Hippocampal formation (tissue), 2 donors: ENCODE measurements around the gene ACOXL.
A peak's percentile ranks its signal among the peaks of the same experiment; 100 is the strongest.

Experiments
- DNase-seq, 2 donors: peaks; one replicate each; lab custom pipeline; 2025; lab: John Stamatoyannopoulos, UW

Gene ACOXL

DNA sequence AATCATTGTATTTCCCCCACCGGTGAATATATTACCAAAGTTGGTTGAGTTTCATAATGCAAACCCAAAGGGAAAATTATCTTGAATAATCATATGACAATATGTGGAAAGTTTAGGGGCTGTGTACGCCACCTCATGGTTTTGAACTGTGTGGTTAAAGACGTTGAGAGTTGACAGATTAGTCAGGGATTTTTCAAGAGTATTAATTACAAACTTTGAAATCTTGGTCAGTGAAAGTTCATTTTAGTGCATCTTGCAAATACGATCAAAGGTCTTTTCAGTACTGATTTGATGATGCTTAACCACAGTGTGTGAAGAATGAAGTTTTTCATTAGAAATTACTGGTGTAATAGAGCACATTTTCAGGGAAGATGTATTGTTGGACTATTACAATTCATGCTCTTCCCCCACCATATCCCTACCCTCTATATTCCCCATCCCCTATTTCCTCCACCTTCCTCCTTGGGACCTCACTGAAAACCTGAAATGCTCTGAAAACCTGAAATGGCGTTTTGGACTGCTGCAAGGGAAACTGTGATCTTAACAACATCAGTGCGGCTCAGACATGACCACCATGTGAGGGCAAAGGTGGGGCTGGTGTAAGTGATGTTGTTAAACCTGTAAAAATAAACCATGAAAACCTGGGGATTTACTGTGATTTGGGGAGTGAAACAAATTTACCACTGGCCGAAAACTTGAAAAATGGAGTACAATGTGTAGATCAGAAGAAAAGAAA lies 383.8 kb downstream of the ACOXL start:
- no peak for DNase-seq

DNA sequence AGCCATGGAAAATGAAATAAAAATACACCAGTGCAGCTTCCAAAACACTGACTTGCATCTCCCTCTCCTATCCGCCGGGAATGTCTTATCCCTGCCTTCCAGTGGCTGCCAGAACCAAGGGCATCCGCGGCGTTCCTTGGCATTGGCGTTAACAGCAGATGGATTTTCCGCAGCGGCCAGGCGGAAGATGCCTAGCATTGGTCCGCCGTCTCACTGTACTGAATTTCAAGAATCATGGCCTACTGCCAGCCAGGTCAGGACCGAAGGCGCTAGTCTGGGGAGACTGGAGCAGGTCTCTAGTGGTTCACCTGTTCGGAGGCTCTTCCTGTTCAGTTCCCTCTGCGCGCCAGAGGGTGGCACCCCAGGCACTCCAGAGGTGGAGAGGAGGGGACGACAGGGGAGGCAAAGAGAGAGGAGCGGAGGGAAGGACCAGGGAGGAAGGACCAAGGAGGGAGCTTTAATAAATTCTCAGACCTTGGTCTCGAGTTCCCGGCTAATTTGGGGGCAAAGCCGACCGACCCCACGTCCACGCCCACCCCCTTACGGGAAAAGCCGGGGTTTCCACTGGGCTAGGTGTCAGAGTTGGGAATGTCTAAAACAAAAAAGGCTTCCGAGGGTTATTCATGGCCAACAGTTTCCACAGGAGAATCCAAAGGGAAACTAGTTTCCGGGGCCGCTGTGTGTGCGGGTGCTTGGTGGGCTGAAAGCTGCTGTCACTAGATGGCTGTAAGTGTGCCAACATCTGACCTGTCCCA lies 384.6 kb downstream of the ACOXL start:
- DNase-seq = peak; percentile 55 to 76

- DNase-seq = no peak
Observed at GRCh38 chr2:111117598-111118480, 385.5 kb downstream of the ACOXL start.

DNA sequence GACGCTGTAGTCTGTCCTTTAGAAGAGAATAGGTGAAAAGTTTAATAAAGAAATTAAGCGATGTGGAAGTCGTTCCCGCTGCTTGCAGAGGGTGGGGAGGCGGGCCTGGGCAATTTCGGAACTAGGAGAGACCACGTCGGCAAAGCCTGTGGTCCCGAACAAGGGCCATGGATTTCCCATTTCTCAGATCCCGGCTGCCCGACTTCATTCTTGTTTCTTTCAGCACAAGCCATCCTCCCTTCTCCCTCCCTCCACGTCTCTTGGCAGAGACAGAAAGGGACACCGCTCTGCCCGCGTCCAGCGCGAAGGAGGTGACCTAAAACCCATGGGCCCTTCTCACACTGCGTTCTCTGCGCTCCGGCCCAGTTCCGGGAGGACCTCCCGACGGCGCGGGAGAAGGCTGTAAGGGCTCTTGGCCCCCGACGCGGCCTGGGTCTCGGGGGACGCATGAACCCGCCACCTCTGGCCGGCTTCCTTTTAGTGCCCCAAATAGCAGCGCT lies 386.2 kb downstream of the ACOXL start:
- no peak for DNase-seq

DNA sequence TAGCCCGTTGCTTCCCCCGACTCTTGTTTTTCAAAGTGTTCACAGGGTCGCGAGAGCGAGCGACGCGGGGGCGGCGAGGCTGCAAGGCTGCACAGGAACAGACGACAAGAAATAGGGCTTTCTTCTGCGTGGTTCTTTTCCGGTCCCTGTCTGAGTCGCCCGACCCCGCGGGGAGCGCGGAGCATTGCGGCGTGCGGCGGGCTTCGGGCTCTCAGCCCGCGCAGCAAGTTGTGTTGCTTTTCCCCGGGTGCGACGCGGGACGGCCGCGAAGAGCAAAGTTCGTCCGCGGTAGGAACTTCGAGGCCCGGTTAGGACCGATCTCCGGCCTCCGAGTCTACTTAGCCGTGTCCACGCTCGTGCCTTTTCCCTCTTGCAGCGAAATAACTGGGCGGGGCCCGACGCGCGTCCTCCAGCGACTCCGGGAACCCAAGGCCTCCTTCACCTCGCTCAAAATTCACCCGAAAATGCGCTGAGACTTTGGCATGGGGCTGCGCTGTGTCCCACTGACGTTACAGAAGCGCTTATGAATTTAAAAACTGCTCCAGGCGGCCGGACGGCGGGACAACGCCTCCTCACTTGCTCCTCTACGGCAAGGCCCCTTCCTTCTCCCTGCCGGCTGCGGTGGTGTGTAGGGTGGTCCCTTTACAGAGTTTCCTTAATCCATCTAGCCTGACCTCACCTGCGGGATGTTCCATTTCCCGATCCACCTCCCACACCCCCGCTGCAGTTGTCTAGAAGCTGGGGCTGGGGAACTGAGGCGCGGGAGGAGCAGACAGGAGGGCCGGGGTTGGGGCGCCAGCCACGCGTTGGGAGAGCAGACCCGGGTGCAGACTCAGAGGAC lies 386.8 kb downstream of the ACOXL start:
- DNase-seq = no peak

GRCh38 chr2:111119822-111120252 lies 387.5 kb downstream of the ACOXL start:
- no peak for DNase-seq

GRCh38 chr2:111120253-111121027 lies 388.1 kb downstream of the ACOXL start, which contains the start of gene BCL2L11:
Gene BCL2L11 (plus strand): TSS chr2:111120914. CDS start chr2:111123746, 2,832 bp downstream.
- peak; percentile 73 to 84 for DNase-seq

DNA sequence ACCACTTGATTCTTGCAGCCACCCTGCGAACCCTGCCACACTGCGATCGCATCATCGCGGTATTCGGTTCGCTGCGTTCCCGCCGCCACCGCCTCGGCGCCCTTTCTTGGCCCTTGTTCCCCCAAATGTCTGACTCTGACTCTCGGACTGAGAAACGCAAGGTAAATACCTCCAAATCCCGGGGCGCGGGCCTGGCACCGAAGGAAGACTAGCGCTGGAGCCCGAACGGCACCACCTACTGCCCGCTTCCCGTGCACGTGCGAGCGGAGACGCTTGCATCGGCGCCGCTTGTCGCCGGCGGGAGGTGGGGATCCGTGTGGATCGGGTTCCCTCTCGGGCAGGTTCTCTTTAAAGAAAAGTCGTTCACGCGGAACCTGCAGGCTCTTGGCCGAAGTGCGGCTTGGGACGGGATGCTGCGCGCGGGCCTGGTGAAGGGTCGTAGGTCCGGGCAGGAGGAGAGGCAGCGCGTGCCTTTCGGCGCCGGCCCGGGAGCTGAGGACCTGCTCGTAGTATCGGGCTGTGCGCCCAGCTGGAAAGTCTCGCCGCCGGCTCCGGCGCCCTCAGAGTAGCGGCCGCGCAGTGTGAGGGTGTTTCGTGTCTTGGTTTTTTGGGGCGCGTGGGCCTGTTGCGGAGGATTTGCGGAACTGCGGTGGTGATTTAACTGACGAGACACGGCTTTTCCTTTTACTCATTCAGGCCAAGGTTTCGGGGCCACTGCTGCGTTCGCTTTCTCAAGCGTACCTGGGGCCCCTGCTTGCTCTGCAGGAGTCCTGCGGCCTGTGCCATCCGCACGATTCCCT lies 388.9 kb downstream of the ACOXL start:
- DNase-seq = no peak

DNA sequence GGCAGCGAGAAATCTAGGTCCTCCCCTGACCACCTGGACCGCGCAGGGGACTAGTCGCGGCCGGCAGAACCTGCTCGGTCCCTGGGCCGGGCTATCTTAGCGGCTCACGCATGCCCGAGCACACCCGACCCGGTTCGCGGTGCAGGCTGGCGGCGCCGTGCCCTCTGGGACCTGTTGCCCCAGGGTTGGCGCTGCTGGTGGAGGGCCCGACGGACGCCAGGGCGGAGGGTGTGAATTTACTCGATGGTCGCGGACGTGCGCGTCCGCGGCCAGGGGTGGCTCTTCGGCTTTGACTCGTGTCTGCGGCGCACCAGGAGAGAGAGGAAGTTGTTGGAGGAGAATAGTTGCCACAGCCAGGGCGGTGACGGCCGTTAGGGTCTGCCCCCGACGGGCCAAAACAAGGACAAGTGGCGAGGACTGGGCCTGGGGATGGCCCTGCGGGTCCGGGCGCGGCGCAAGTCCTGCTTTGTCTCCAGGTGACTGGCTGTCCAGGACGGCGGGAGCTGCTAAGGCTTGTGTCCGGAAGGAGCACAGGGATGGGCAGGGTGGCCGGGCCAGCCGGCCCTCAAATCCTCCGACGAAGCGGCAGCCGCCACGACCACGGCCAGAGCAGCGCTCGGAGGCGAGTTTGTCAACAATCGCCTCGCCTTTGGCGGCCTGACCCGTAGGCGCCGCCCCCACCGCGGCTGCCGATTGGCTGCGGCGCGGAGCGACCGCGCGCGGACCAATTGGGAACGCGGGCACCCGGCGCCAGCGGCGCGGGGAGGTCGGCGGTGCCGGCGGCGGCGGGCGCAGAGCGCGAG lies 389.7 kb downstream of the ACOXL start:
- peak; percentile 67 to 88 for DNase-seq

DNA sequence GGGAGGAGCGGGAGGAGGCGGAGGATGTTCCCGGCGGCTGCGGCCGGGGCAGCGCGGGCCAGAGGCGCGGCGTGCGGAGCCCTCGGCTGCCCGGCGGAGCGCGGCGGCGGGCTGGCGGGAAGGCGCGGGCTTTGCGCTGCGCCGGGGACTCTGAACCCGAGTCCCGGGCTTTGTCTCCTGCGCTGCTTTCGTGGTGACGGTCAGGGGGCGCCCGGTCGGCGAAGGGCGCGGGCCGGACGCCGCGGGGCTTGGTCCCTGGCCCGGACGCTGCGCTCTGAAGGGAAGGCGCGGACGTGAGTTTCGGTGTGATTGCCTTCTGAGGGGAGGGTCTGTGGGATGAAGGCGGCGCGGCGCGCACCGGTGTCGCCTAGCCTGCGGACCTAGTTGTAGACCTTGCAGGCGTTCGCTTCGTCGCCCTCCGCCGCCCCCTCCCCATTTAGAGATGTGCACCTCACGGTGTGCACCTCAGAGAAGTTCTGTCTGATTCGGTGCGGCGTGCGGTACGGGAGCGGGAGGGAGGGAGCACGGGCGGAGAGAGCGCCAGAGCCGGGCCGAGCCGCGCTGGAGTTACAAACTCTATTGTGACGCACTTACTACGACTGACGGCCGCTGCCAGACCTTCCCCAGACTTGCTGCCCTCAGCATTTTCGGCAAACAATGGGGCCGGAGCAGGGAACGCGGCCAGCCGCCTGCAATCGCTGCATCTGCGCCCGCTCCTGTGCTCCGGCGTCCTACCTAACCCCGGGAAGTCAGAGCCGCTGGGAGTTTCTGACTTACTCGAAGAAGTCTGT lies 390.5 kb downstream of the ACOXL start:
- DNase-seq = peak; percentile 67 to 69

DNA sequence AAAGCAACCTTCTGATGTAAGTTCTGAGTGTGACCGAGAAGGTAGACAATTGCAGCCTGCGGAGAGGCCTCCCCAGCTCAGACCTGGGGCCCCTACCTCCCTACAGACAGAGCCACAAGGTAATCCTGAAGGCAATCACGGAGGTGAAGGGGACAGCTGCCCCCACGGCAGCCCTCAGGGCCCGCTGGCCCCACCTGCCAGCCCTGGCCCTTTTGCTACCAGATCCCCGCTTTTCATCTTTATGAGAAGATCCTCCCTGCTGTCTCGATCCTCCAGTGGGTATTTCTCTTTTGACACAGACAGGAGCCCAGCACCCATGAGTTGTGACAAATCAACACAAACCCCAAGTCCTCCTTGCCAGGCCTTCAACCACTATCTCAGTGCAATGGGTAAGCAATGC lies 391.4 kb downstream of the ACOXL start:
- DNase-seq = no peak

GRCh38 chr2:111126581-111126980 lies 394.2 kb downstream of the ACOXL start:
- no peak for DNase-seq

GRCh38 chr2:111127351-111127750 lies 395.0 kb downstream of the ACOXL start:
- no peak for DNase-seq

DNA sequence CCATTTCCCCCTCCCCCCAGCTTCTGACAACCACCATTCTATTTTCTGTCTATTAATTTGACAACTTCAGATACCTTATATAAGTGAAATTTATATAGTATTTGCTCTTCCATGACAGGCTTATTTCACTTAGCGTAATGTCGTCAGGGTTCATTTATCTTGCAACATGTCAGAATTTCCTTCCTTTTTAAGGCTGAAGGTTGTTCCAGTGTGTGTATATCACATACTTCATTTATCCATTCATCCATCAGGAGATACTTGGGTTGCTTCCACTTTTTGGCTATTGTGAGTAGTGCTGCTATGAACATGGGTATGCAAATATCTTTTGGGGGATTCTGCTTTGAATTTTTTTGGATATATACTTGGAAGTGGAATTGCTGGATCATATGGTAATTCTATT lies 395.7 kb downstream of the ACOXL start:
- DNase-seq = no peak

DNA sequence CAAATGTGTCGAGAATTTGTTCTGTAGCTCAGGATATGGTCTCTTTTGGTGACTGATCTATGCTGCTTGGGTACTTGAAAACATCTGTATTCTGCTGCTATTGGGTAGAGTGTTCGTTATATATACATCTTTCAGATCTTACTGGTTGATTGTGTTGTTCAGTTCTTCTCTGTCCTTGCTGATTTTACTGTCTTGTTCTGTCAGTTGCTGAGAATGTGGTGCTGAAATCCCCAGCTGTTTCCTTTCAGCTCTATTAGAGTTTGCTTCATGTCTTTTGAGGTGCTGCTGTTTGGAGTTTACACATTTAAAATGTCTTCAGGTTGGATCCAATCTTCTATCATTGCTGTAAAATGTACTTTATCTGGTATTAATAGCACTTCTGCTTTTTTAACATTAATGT lies 401.2 kb downstream of the ACOXL start:
- no peak for DNase-seq

GRCh38 chr2:111134055-111134454 lies 401.7 kb downstream of the ACOXL start:
- no peak for DNase-seq

DNA sequence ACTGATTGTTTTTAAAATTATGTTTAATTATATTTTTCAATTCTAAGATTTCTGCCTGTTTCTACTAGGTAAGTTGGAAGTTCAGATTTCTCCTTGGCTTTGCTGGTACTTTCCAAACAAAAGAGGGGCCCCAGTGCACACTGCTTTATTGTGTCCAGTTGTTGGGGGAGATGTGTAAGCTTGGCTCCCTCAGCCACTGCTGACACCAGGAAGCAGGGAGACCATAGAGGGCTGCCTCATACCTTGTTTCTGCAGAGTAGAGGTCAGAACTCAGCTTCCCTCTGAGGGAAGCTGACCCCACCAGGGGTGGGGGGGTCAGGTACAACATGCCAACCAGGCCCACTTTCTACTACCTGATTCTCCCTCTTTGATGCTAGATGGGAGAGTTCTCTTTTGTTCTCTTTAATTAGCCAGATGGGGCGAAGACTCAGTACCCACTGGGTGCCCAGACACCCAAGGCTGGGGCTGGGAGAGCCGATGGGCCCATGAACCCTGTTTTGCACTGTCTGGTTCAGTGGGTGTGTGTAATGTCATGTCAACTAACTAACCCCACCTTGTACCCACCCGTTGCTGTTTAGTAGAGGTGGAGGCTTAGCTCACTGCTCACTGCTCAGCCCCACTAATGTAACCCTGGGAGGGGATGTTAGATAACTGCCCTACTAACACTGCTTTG lies 403.0 kb downstream of the ACOXL start:
- DNase-seq = no peak
